ENCODE measurements around the gene STAC3.

Gene STAC3

DNA sequence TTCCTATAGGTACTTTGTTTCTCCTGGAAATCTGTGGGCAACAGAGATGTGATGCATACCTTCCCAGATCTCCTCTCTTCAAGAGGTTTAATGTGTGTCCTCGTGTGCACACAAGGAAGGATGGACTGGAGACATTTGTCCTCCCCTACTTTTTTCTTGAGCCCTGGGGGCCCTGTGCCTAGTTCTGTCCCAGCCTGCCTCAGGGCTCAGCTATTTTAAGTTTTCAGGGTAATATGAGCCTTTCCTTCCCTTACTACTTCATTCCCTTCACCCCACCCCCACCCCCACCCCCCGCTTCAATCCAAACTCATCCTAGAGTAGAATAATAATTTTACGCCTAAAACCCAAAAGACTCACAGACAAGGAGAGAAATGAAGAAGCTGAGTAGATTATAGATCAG lies 446 bp downstream of the STAC3 start:
- no peak overlapping the region for H3K4me3 ChIP-seq (ENCODE audit: low read depth, low read length)
- TF ChIP-seq, protein P1, sequence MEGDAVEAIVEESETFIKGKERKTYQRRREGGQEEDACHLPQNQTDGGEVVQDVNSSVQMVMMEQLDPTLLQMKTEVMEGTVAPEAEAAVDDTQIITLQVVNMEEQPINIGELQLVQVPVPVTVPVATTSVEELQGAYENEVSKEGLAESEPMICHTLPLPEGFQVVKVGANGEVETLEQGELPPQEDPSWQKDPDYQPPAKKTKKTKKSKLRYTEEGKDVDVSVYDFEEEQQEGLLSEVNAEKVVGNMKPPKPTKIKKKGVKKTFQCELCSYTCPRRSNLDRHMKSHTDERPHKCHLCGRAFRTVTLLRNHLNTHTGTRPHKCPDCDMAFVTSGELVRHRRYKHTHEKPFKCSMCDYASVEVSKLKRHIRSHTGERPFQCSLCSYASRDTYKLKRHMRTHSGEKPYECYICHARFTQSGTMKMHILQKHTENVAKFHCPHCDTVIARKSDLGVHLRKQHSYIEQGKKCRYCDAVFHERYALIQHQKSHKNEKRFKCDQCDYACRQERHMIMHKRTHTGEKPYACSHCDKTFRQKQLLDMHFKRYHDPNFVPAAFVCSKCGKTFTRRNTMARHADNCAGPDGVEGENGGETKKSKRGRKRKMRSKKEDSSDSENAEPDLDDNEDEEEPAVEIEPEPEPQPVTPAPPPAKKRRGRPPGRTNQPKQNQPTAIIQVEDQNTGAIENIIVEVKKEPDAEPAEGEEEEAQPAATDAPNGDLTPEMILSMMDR (IDR thresholded peaks at IDR 0.05; ENCODE audit: borderline replicate concordance, insufficient read depth, low read depth, low read length): no peak

GRCh38 chr12:57248934-57249742 lies 1.8 kb downstream of the STAC3 start:
- no peak overlapping the region for H3K4me3 ChIP-seq (ENCODE audit: low read depth, low read length)
- TF ChIP-seq, protein P1 (IDR thresholded peaks at IDR 0.05; ENCODE audit: borderline replicate concordance, insufficient read depth, low read depth, low read length): no peak

DNA sequence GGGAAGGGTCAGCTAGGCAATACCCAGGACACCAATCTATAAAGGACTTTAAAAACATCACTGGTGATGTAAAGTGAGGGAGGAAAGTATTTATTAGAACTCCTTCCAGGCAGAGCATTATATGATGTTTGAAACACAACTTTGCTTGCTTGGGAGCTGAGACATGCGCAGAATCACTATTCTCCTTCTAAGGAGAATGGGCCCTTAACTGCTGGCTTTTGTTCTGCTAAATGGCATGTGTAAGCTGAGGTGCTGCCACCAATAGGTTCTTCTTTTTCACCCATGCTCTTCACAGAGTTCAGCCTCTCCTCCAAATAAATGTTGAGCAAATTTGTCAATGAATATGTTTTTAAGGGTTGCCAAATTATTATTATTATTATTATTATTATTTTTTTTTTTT lies 3.9 kb downstream of the STAC3 start:
- no peak overlapping the region for H3K4me3 ChIP-seq (ENCODE audit: low read depth, low read length)
- TF ChIP-seq, protein P1 (IDR thresholded peaks at IDR 0.05; ENCODE audit: borderline replicate concordance, insufficient read depth, low read depth, low read length): no peak

- TF ChIP-seq, protein P1 (IDR thresholded peaks at IDR 0.05; ENCODE audit: borderline replicate concordance, insufficient read depth, low read depth, low read length): no peak
- H3K4me3 ChIP-seq (ENCODE audit: low read depth, low read length): no peak overlapping the region
Observed at GRCh38 chr12:57244312-57244696, 6.7 kb downstream of the STAC3 start.

GRCh38 chr12:57243521-57244311 lies 7.3 kb downstream of the STAC3 start:
- TF ChIP-seq, protein P1 (IDR thresholded peaks at IDR 0.05; ENCODE audit: borderline replicate concordance, insufficient read depth, low read depth, low read length): peak; percentile 82
- H3K4me3 ChIP-seq (ENCODE audit: low read depth, low read length): peak overlapping the region; percentile 36

- H3K4me3 ChIP-seq (ENCODE audit: low read depth, low read length): peak overlapping the region; percentile 12
- TF ChIP-seq, protein P1 (IDR thresholded peaks at IDR 0.05; ENCODE audit: borderline replicate concordance, insufficient read depth, low read depth, low read length): peak; percentile 82
Observed at GRCh38 chr12:57242691-57243454, 8.1 kb downstream of the STAC3 start.

Data from GM12875 (cell line).